Measurements from ENCODE around the gene PUS1.

GRCh38 chr12:131920902-131921840 is 7.9 kb upstream of the PUS1 start:
- no peak for TF ChIP-seq EZH2 (IDR thresholded peaks at IDR 0.05; ENCODE audit: insufficient read depth, low read length)
- TF ChIP-seq CTCF (IDR thresholded peaks at IDR 0.05; ENCODE audit: insufficient read depth, low read depth, low read length), result no peak

Data from astrocyte (in vitro differentiated cells and primary cell).